ENCODE data around the gene INPP5A.

Gene INPP5A

GRCh38 chr10:132668048-132668394 lies 130.4 kb downstream of the INPP5A start:
- Histone ChIP-seq H3K27ac (ENCODE audit: low read depth, low read length) (no peak overlapping the region), H3K36me3 (ENCODE audit: control insufficient read depth, low read length) (no peaks in the 10 kb centered on the region), H3K4me3 (ENCODE audit: low read length) (no peak overlapping the region), H3K27me3 (ENCODE audit: control insufficient read depth, low read length) (no peaks in the 10 kb centered on the region), H3K9me2 (replicated peaks; ENCODE audit: control insufficient read depth, low read length) (no peaks in the 10 kb centered on the region), H3K4me2 (ENCODE audit: low read length) (no peak overlapping the region), H4K20me1 (ENCODE audit: control insufficient read depth, insufficient read depth, low read depth, low read length) (no peaks in the 10 kb centered on the region), H3F3A (ENCODE audit: control insufficient read depth, insufficient read depth) (no peaks in the 10 kb centered on the region), H3K9me3 (ENCODE audit: control insufficient read depth, insufficient read depth, low read length) (no peaks in the 10 kb centered on the region), H3K4me1 (ENCODE audit: control insufficient read depth, low read length) (no peaks in the 10 kb centered on the region), H3K79me2 (ENCODE audit: control insufficient read depth, low read length) (no peaks in the 10 kb centered on the region)
- TF ChIP-seq, protein P1, sequence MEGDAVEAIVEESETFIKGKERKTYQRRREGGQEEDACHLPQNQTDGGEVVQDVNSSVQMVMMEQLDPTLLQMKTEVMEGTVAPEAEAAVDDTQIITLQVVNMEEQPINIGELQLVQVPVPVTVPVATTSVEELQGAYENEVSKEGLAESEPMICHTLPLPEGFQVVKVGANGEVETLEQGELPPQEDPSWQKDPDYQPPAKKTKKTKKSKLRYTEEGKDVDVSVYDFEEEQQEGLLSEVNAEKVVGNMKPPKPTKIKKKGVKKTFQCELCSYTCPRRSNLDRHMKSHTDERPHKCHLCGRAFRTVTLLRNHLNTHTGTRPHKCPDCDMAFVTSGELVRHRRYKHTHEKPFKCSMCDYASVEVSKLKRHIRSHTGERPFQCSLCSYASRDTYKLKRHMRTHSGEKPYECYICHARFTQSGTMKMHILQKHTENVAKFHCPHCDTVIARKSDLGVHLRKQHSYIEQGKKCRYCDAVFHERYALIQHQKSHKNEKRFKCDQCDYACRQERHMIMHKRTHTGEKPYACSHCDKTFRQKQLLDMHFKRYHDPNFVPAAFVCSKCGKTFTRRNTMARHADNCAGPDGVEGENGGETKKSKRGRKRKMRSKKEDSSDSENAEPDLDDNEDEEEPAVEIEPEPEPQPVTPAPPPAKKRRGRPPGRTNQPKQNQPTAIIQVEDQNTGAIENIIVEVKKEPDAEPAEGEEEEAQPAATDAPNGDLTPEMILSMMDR (IDR thresholded peaks at IDR 0.05; ENCODE audit: low read depth, low read length, poor library complexity, severe bottlenecking) = no peak
- no peak for TF ChIP-seq EZH2phosphoT487 (IDR thresholded peaks at IDR 0.05; ENCODE audit: borderline replicate concordance, low read length)

DNA sequence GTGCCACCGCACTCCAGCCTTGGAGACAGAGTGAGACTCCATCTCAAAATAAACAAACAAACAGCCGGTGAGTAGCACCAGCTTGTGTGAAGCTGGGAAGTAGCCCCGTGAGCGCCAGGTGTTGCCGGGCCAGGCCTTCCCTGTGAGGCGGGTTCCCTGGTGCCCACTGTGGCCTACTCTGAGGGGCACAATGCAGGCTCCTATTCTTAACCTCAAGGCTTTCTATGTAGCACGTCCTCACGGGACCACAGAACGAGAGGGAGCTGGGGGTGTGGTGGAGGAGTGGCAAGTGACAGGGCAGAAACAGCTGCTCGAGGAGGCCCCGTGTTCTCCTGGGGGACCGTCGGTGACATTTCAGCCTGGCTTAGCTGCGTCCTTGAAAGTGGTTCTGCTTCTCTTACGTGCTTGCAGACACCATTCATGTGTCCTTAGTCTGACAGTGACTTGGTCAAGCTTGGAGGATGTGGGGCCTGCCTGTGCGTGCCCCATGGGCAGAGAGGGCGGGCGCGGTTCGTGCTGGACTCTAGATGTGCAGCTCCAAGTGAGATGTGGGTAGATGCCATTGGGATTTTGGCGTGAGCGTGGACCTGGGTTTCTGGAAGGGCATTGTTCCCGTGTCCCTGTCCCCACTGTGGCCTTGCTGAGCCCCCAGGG lies 131.7 kb downstream of the INPP5A start:
- H3K4me1 ChIP-seq (ENCODE audit: control insufficient read depth, low read length) = no peaks in the 10 kb centered on the region
- no peaks in the 10 kb centered on the region for H3K36me3 ChIP-seq (ENCODE audit: control insufficient read depth, low read length)
- H4K20me1 ChIP-seq (ENCODE audit: control insufficient read depth, insufficient read depth, low read depth, low read length) = no peaks in the 10 kb centered on the region
- no peak overlapping the region for H3K27ac ChIP-seq (ENCODE audit: low read depth, low read length)
- H3K79me2 ChIP-seq (ENCODE audit: control insufficient read depth, low read length) = no peaks in the 10 kb centered on the region
- no peaks in the 10 kb centered on the region for H3F3A ChIP-seq (ENCODE audit: control insufficient read depth, insufficient read depth)
- TF ChIP-seq, protein P1 (IDR thresholded peaks at IDR 0.05; ENCODE audit: low read depth, low read length, poor library complexity, severe bottlenecking) = no peak
- TF ChIP-seq EZH2phosphoT487 (IDR thresholded peaks at IDR 0.05; ENCODE audit: borderline replicate concordance, low read length) = no peak
- H3K27me3 ChIP-seq (ENCODE audit: control insufficient read depth, low read length) = no peaks in the 10 kb centered on the region
- no peaks in the 10 kb centered on the region for H3K9me3 ChIP-seq (ENCODE audit: control insufficient read depth, insufficient read depth, low read length)
- no peak overlapping the region for H3K4me3 ChIP-seq (ENCODE audit: low read length)
- H3K4me2 ChIP-seq (ENCODE audit: low read length) = no peak overlapping the region
- no peaks in the 10 kb centered on the region for H3K9me2 ChIP-seq (replicated peaks; ENCODE audit: control insufficient read depth, low read length)

DNA sequence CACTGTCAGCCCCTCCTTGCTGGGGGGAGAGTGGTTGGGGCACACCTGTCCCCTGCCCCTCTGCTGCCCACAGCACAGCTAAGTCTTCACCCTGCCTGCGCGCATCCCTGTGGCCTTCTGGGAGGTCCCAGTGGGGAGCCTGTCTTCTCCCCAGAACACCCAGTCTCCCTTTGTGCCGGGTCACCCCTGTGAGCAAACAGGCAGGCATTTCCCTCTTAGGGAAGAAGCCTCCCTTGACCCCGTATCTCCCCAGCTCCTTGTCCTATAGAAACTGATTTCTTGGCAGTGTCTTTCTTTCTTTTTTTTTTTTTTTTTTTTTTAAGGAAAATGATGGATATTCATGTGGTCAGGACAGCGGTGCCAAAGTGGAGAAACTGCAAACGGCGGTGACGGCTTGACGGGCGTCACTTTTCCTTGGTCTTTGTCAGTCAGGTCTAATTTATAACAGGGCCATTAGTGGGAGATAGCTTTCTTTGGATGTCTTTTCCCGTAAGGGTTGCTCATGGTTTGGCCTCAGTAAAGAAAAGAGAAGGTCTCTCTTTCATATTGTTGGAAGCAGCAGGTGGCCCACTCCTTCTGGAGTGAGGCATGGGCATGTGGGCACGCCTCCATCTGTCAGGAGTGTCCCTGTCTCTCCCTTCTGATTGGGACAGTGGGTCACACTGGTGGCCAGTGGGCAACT lies 133.1 kb downstream of the INPP5A start:
- Histone ChIP-seq H4K20me1 (ENCODE audit: control insufficient read depth, insufficient read depth, low read depth, low read length) (no peaks in the 10 kb centered on the region), H3K36me3 (ENCODE audit: control insufficient read depth, low read length) (no peaks in the 10 kb centered on the region), H3K4me1 (ENCODE audit: control insufficient read depth, low read length) (no peaks in the 10 kb centered on the region), H3F3A (ENCODE audit: control insufficient read depth, insufficient read depth) (no peaks in the 10 kb centered on the region), H3K27me3 (ENCODE audit: control insufficient read depth, low read length) (no peaks in the 10 kb centered on the region), H3K4me3 (ENCODE audit: low read length) (no peak overlapping the region), H3K27ac (ENCODE audit: low read depth, low read length) (no peak overlapping the region), H3K4me2 (ENCODE audit: low read length) (no peak overlapping the region), H3K9me2 (replicated peaks; ENCODE audit: control insufficient read depth, low read length) (no peaks in the 10 kb centered on the region), H3K79me2 (ENCODE audit: control insufficient read depth, low read length) (no peaks in the 10 kb centered on the region), H3K9me3 (ENCODE audit: control insufficient read depth, insufficient read depth, low read length) (no peaks in the 10 kb centered on the region)
- TF ChIP-seq EZH2phosphoT487 (IDR thresholded peaks at IDR 0.05; ENCODE audit: borderline replicate concordance, low read length) = no peak
- TF ChIP-seq, protein P1 (IDR thresholded peaks at IDR 0.05; ENCODE audit: low read depth, low read length, poor library complexity, severe bottlenecking) = no peak

Data from DOHH2 (cell line).